Measurements from ENCODE around the gene CCNF. TPM values are rescaled to one million over a fixed set of nuclear protein-coding genes. Genes with fewer than 3 reads are reported as not detected.

Gene CCNF
- total RNA-seq, 1 experiment from 2014 or later = 68.1 TPM

DNA sequence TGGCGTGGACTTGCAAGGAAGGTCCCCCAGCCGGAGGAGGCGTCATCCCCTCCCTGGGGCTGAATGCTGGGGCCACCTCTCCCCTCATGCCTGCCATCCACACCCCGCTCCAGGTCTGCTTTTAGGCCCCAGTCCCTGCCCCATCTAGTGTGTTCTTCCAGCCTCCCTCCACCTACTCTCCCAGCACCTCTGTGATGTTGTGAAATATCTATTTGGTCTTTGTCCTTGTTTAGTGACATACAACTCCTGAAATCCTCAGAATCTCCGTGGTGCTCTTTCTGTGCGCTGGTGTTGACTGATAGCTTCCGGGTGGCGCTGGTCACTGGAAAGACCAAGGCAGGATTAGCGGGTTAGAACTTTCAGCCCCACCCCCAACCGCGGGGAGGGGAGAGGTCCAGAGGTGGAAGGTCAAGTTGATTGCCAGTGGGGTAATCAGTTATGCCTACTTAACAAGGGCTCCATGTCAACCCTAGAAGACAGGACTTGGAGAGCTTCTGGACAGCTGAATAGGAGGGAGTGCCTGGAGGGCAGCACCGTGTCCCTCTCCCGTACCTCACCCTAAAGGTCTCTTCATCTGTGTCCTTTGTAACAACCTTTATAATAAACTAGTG, 55.8 kb downstream of the CCNF start:
- no peak for DNase-seq (ENCODE audit: low spot score)

DNA sequence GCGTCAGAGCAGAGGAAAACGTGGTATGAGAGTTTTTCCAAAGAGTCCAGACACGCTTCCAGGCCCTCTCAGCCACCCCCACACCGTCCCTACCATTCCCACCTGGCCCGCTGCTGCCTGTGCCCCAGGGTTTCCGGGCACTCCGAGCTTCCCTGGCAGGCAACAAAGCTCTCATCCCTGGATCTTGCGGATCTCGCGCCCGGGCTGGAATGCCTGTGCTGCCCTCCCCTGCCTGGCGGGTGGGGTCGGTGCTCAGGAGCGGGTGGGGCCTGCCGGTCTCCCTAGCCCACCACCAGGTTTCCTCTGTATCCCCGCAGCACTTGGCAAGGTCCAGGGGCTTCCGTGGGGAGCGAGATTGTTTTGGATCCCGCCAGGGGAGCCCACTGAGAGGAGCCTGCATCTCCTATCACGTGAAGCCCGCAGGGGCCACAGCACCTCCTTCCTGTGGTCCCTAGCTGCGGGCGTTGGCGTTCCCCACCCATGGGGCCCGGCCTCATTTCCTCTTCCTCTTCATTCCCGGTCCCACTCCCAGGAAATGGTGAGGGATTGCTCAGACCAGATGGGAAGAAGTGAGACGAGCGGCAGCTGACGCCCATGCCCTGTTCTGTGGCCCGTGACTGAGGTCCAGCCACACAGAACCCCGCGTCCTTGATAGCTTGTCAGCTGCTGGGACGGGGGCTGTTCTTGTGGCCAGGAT, 56.7 kb downstream of the CCNF start:
- DNase-seq (ENCODE audit: low spot score) = no peak

DNA sequence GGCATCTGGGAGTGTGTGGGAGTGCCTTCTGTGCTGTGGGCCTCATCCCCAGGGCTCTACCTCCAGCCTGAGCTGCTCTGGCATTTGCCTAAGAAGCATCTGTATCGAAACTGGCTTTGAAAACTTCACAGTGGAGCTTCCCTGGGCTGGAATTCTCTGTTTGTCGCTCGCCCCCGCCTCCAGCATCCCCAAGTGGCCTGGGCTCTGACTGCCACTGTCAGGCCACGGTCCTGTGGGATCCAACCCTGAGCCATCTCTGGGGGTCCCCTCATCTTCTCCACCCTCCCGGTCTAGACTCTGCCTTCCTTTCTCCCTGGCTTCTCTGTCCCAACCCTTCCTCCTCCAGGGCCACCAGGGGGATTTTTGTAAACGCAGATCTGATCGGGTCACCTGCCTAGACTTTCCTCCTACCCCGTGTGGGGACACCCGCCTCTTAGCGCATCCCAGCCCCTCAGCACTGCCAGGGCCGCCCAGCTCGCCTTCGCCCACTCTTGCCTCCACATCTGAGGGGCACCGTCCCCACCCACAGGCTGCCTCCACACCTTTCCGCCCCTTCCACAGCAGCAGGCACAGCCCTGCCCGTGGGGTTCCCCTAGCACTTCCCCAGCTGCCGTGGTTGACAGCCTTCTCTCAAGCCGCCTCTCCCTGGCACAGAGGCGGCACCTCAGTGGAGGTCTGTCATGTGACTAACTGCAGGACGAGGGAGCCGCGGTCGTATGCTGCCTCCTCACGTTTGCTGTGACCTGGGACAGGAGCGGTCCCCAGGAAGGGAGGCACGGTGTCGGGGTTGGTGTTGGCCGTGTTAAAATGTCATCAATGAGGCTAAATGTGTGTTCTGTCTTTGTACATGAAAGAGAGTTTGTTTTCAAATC, 57.6 kb downstream of the CCNF start:
- DNase-seq (ENCODE audit: low spot score) = no peak

DNA sequence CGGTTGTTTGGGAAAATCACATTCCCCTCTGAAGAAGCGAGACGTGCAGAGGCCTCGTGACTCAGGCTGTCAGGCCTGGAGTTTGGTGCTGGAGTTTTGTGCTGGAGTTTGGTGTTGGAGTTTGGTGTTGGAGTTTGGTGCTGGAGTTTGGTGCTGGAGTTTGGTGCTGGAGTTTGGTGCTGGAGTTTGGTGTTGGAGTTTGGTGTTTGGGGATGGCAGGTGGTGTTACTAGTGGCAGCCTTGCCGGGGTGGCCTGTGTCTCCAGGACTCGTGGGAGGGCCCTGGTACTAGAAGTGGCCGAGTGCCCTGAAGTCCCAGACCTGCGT, 58.2 kb downstream of the CCNF start:
- no peak for DNase-seq (ENCODE audit: low spot score)

DNA sequence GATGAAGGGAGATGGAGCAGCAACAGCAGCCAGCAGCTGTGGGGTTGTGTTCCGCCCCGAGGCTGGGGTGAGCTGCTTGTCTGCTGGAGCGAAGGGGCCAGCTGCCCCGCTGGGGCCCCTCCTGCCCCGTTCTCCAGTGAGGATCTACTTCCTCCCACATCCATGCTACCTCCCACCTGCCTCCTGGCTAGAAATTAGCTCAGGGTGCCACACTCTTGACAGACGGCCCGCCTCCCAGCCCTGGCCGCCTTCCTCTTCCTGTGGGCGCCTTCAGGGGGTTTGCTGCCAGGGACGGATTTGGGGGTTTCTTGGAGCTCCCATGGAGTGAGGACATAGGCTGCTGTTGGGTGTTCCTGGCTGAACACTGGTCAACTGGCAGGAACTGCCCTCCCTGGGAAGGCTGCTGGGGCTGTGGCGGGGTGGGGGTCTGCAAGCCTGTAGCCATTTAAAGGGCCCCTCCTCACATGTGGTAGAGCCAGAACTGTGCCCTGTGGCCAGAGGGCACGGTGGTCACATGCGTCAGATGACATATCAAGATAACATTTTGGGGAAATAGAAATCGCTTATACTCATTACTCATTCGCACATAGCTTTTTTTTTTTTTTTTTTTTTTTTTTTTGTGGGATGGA, 58.8 kb downstream of the CCNF start:
- no peak for DNase-seq (ENCODE audit: low spot score)

DNA sequence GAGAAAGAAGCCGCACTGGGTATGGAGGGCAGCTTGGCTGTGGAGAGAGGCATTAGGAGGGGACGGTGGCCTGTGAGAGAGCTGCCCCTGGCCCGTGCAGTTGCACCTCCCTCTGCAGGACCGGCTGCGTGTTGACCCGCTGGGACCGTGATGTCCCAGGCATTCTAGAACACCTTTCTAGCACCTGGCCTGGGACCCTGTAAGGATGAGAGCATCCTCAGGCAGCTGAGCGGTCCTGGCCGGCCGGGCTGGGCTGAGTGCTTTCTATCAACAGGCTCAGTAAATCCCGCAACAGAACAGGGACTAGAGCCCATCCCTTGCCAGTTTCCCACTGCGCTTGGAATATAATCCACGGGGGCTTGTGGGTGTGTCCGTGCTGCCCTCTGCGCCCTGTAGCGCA, 60.3 kb downstream of the CCNF start:
- no peak for DNase-seq (ENCODE audit: low spot score)

DNA sequence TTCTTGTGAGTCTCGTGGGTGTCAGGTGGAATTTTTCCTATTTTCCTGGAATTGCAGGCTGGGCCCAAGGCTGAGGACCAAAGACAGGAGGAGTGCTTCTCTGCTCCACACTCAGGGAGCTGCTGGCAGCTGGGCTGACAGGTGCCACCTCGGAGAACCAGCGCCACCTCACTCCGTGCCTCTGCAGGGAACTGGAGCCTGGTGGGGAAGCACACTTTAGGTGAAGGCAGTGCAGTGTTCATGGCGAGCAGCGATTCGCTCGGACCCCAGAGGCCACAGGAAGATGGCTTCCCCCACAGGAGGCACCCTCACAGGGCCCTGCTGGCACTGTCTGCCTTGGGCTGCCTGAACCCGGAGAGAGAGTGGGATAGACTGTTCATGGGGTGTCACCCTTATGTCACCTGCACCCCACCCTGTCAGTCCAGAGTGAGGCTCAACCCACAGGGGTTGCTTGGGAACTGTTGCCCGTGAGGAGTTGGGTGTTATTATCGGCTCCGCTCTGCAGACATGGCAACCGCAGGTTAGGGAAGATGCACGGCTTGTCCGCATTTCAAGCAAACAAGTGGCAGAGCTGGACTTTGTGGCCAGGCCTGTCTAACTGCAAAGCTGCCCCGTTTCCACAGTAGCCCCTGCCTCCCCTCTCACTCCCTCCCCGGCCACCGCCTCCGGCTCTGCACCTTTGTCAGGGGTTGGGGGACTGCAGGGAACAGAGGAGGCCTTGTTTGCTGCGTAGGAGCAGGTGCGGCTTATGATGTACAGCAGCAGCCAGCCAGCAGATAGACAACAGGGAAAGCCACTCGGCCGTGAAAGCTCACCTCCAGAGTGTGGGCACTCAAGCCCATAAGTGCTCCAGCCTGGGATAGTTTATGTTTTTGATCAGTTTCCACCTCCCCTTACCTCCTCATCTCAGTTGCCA, 61.2 kb downstream of the CCNF start:
- no peak for DNase-seq (ENCODE audit: low spot score)

DNA sequence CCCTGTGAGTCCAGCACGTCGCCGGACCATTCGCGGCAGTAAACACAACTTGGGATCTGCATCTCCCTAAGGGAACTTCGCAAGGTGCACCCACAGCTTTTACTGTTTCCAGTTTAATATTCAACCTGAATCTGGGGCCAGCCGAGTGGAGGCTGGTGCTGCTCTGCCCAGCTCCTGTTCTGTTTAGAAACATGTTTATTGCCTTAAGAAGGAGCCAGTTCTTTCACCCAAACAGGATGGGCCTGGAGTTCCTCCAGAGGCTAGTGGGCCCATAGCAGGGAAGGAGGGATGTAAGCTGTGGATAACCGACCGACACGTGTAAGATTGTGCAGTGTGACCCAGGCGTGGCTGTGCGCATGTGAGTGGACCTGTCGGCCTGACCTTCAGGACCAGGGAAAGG, 63.0 kb downstream of the CCNF start:
- no peak for DNase-seq (ENCODE audit: low spot score)

DNA sequence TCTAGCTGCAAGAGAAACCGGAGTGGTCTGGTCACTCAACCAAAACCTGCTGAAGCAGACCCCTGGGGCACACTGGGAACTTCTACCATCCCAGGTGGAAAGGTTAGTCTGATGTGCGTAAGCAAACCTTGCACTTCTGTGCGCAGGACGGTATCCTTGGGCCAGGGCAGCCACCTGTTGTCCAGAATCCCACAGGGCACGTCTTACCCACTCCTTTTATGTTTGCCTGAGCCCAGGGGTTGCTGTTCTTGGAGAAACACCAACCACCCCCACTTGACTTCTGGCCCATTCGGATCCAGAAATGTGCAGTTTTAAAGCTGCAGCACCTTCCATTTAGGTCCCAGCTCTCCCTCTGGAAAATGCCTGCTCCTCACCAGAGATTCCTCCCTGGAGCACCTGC, 64.4 kb downstream of the CCNF start:
- no peak for DNase-seq (ENCODE audit: low spot score)

DNA sequence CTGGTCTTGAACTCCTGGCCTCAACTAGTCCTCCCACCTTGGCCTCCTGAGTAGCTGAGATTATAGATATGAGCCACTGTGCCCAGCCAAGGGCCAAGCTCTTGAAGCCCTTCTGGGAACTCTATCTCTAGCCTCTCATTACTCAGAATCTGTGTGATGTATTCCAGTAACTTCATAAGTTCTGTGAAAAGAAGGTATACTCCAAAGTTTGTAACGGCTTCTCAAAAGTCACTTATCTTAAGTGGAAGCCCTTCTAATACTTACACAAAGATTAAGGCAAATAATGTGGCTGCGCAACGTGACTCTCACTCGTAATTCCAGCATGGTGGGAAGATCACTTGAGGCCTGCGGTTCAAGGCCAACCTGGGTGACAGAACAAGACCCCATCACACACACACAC, 65.4 kb downstream of the CCNF start:
- no peak for DNase-seq (ENCODE audit: low spot score)

DNA sequence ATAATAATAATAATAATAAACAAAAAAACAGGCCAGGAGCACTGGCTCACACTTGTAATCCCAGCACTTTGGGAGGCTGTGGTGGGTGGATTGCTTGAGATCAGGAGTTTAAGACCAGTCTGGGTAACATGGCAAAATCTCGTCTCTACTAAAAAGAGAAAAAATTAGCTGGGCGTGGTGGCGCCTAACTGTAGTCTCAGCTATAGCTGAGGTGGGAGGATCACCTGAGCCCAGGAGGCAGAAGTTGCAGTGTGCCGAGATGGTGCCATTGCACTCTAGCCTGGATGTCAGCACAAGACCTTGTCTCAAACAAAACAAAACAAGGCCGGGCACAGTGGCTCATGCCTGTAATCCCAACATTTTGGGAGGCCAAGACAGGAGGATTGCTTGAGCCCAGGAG, 65.8 kb downstream of the CCNF start:
- no peak for DNase-seq (ENCODE audit: low spot score)

DNA sequence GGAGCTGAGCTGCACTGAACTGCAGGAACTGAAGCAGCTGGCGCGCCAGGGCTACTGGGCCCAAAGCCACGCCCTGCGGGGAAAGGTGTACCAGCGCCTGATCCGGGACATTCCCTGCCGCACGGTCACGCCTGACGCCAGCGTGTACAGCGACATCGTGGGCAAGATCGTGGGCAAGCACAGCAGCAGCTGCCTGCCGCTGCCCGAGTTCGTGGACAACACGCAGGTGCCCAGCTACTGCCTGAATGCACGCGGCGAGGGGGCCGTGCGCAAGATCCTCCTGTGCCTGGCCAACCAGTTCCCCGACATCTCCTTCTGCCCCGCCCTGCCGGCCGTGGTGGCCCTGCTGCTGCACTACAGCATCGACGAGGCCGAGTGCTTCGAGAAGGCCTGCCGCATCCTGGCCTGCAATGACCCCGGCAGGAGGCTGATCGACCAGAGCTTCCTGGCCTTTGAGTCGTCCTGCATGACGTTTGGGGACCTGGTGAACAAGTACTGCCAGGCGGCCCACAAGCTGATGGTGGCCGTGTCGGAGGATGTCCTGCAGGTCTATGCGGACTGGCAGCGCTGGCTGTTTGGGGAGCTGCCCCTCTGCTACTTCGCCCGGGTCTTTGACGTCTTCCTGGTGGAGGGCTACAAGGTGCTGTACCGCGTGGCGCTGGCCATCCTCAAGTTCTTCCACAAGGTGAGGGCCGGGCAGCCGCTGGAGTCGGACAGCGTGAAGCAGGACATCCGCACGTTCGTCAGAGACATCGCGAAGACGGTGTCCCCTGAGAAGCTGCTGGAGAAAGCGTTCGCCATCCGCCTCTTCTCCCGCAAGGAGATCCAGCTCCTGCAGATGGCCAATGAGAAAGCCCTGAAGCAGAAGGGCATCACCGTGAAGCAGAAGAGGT, 67.2 kb downstream of the CCNF start:
- DNase-seq (ENCODE audit: low spot score) = no peak

DNA sequence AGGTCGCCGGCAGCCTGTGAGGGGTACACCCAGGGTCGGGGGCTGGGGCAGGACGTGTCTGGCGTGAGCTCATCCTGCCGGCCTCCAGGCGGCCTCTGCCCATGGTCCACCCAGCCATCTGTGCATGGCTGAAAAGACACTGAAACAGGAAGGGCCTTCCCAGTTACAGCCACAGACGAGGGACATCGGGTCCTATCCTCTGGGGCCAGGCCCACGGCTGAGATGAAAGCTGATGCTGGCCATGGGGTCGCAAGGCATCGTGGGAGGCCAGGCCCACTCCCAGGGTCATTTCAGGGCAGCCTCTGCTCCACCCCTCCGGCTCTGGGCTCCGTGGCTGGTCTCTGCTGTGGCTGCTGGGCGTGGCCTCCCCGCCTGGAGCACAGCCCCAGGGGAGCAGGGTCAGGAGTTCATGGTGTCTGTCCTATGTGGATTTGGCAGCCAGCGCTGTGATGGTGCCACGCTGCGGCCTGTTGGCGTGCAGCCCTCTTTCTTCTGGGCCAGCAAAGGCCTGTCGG, 67.9 kb downstream of the CCNF start:
- no peak for DNase-seq (ENCODE audit: low spot score)

DNA sequence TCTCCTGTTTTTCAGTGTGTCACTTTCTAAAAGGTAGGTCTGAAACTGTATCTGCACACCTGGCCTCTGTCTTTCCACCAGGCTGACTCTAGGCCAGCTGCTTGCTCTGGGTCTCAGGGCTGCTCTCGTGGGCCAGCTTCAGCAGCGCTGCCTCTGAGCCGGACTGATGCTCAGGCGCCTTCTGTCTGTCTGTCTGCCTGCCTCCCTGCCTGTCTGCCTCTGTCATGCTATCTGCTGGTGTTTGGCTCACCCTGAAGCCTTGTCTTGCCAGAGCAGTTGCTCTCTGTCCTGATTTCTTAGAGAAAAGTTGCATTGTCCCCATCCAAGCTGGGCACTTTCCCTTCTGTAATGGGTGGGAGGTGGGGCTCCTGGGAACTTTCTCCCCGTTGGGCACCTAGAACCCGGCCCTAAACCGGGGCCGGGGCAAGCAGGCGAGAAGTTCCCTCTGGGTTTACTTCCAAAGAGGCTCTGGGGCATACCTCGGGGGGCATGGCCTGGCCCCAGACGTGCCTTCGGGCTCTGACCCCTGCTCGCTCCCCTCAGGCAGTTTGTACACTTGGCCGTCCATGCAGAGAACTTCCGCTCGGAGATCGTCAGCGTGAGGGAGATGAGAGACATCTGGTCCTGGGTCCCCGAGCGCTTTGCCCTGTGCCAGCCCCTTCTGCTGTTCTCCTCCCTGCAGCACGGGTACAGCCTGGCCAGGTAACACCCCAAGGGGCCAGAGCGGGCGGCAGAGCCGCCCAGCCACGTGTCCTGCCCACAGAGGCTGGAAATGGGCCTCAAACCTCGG, 68.6 kb downstream of the CCNF start:
- no peak for DNase-seq (ENCODE audit: low spot score)

DNA sequence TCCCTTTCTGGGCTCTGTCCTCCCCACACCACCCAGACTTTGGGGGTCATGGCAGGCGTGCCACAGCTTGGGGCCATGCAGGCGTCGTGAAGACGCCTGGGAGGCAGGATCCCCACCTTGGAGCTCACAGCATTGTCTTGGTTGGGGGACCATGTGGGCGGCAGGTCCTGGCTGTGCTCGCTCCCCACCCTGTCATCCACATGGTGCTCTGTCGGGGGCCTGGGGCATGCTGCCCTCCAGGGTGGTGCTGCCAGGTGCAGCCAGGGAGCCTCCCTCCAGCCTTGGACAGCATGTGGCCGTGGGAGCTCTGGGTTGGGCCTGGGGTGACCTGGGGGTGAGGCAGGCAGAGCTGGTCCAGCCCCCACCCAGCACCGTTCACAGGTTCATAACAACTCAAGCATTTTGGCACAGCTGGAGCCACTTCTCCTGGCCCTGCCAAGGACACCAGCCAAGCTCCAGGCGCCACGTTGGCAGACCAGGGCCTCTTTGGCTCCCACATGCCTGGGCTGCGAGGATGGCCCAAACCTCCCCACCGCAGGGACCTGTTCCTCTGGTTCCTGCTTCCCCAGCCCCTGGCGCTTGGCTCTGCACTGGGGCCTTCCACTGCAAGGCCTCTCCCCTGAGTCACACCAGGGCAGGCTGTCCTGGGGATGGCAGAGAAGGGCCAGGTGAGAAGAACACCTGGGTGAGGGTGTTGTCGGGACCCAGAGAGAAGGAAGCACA, 69.4 kb downstream of the CCNF start:
- no peak for DNase-seq (ENCODE audit: low spot score)

DNA sequence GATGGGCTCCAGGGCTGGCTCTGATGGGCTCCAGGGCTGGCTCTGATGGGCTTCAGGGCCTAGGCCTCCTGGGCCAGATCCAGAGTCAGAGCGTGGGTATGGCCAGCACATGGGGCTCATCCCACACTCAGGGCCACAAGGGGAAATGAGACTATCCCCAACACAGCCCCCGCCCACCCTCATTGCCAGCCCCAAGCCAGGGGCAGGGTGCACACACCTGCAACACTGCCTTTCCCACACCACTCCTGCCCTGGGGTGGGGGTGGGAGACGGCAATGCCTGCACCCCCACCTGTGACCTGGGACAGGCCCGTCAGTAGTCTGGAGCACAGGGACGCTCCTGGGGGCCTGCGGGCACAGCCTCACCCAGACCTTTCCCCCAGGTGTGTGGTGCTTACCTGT, 70.2 kb downstream of the CCNF start:
- no peak for DNase-seq (ENCODE audit: low spot score)

DNA sequence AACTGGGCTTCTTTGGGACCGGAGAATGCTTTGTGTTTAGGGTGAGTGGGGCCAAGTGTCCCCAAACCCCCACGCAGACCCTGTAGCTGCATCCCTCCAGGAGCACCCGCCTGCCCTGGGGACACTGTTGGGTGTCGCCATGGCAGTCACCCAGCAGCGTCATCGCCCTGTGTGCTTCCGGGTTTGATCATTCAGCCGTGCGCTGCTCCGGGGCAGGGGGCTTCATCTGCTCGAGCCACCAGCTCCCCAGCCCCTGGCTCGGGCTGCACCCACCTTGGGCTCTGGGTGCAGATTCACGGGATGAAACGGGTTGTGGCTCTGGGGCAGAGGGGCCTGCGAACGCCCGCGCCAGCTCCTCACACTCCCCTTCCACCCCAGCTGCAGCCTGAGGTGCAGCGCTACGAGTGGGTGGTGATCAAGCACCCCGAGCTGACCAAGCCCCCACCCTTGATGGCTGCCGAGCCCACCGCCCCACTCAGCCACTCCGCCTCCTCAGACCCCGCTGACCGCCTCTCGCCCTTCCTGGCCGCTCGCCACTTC, 70.7 kb downstream of the CCNF start:
- no peak for DNase-seq (ENCODE audit: low spot score)

DNA sequence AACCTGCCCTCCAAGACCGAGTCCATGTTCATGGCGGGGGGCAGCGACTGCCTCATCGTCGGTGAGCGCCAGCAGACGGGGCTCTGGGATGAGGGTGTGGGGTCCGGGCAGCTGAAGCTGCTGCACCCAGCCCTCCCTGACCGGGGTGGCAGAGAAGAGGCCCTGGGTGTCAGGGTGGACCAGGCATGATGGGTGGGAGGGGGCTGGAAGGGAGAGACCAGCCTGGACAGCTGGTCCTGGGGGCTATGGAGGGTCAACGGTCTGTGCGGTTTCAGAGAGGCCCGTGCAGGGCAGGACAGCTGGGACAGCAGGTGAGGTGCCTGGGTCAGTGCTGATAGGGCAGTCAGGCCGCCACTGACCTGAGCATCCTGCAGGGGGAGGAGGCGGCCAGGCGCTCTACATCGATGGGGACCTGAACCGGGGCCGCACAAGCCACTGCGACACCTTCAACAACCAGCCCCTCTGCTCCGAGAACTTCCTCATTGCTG, 71.2 kb downstream of the CCNF start:
- no peak for DNase-seq (ENCODE audit: low spot score)

Data from HT-29 (cell line).